Progenitor cell of endocrine pancreas (in vitro differentiated cells): ENCODE results near the gene OLFM1. TPM values are rescaled to one million over a fixed set of nuclear protein-coding genes. Genes with fewer than 3 reads are reported as not detected.

Experiments
- DNase-seq: peaks from one replicate; pipeline ENCODE4 v3.0.0; 2021; ENCODE audit warnings: low spot score; ENCODE audit not compliant: unreplicated experiment
- H3K27ac Mint-ChIP-seq: 2 replicates; pipeline ENCODE4 v1.8.0; 2021; ENCODE audit warnings: mild to moderate bottlenecking, moderate library complexity, mixed read lengths
- H3K27me3 Mint-ChIP-seq: 2 replicates; pipeline ENCODE4 v1.8.0; 2021; ENCODE audit warnings: mixed read lengths
- H3K36me3 Mint-ChIP-seq: 2 replicates; pipeline ENCODE4 v1.8.0; 2022; ENCODE audit warnings: mixed read lengths; ENCODE audit not compliant: insufficient read depth
- H3K4me1 Mint-ChIP-seq: 2 replicates; pipeline ENCODE4 v1.8.0; 2021; ENCODE audit warnings: low read depth, mixed read lengths
- H3K4me3 Mint-ChIP-seq: 2 replicates; pipeline ENCODE4 v1.8.0; 2021; ENCODE audit warnings: low read depth, mild to moderate bottlenecking, moderate library complexity, mixed read lengths
- H3K9me3 Mint-ChIP-seq: 2 replicates; pipeline ENCODE4 v1.8.0; 2021; ENCODE audit warnings: low read depth, mixed read lengths
- CTCF ChIP-seq: fragments of 200-600 bp; sonication (generic); IDR thresholded peaks from one replicate; pipeline ENCODE4 v1.5.0; 2021; ENCODE audit warnings: antibody characterized with exemption, mild to moderate bottlenecking; ENCODE audit not compliant: unreplicated experiment
- total RNA-seq: library from RNA; stranded (reverse); gene quantifications from 2 replicates; pipeline ENCODE4 v1.2.1, GENCODE V29; 2021

Gene OLFM1
- total RNA-seq, 1 donor from 2014 or later, result 1.7 TPM

- DNase-seq, result no peak
- no peak for TF ChIP-seq CTCF
- H3K4me3 Mint-ChIP-seq, result no peak overlapping the region
- peaks cover 25% of the 10 kb centered on the region for H3K27me3 Mint-ChIP-seq
- no peak overlapping the region for H3K27ac Mint-ChIP-seq
- H3K9me3 Mint-ChIP-seq, result peaks cover 6% of the 10 kb centered on the region
- no peaks in the 10 kb centered on the region for H3K4me1 Mint-ChIP-seq
- no peaks in the 10 kb centered on the region for H3K36me3 Mint-ChIP-seq
Measured at GRCh38 chr9:135134268-135135022, 47.0 kb downstream of the OLFM1 start.

GRCh38 chr9:135135171-135135928 is 47.9 kb downstream of the OLFM1 start:
- Mint-ChIP-seq H3K27me3 (peaks cover 25% of the 10 kb centered on the region), H3K4me1 (no peaks in the 10 kb centered on the region), H3K4me3 (no peak overlapping the region), H3K36me3 (no peaks in the 10 kb centered on the region), H3K27ac (no peak overlapping the region), H3K9me3 (no peaks in the 10 kb centered on the region)
- no peak for TF ChIP-seq CTCF
- DNase-seq, result no peak

GRCh38 chr9:135135929-135136315 is 48.5 kb downstream of the OLFM1 start:
- Mint-ChIP-seq H3K4me1 (no peaks in the 10 kb centered on the region), H3K9me3 (no peaks in the 10 kb centered on the region), H3K27ac (no peak overlapping the region), H3K27me3 (peaks cover 25% of the 10 kb centered on the region), H3K4me3 (no peak overlapping the region), H3K36me3 (no peaks in the 10 kb centered on the region)
- DNase-seq, result no peak
- TF ChIP-seq CTCF, result no peak

GRCh38 chr9:135136481-135136880 is 49.0 kb downstream of the OLFM1 start:
- H3K27me3 Mint-ChIP-seq, result peaks cover 23% of the 10 kb centered on the region
- H3K27ac Mint-ChIP-seq, result no peak overlapping the region

More at GRCh38 chr9:135136481-135136880, 49.0 kb downstream of the OLFM1 start:
- DNase-seq, result no peak
- no peak overlapping the region for H3K4me3 Mint-ChIP-seq
- no peak for TF ChIP-seq CTCF
- H3K9me3 Mint-ChIP-seq, result no peaks in the 10 kb centered on the region
- no peaks in the 10 kb centered on the region for H3K36me3 Mint-ChIP-seq
- no peaks in the 10 kb centered on the region for H3K4me1 Mint-ChIP-seq
